Upper lobe of right lung (tissue), 1 donor: Measurements from ENCODE around the gene FAM187B. TPM values are rescaled to one million over a fixed set of nuclear protein-coding genes. Genes with fewer than 3 reads are reported as not detected.
A peak's percentile ranks its signal among the peaks of the same experiment; 100 is the strongest.

ENCODE experiments used
- ATAC-seq: fragments of 200-7000 bp; cut with Tn5 transposase; one replicate; pipeline ENCODE4 v1.9.1; 2020; ENCODE audit warnings: mild to moderate bottlenecking, moderate library complexity
- DNase-seq: peaks from one replicate; pipeline ENCODE4 v3.0.0-alpha.2; 2020
- H3K27ac ChIP-seq: fragments of 200-600 bp; one replicate; pipeline ENCODE4 v1.8.0; 2022
- H3K27me3 ChIP-seq: fragments of 200-600 bp; one replicate; pipeline ENCODE4 v1.8.0; 2022; ENCODE audit warnings: mild to moderate bottlenecking
- H3K36me3 ChIP-seq: fragments of 200-600 bp; one replicate; pipeline ENCODE4 v1.8.0; 2022
- H3K4me1 ChIP-seq: fragments of 200-600 bp; one replicate; pipeline ENCODE4 v1.8.0; 2022
- H3K4me3 ChIP-seq: fragments of 200-600 bp; one replicate; pipeline ENCODE4 v1.8.0; 2022; ENCODE audit warnings: mild to moderate bottlenecking
- H3K9me3 ChIP-seq: fragments of 200-600 bp; one replicate; pipeline ENCODE4 v1.8.0; 2022
- intact Hi-C: fragments of 100-400 bp; cut with DNase I; formaldehyde crosslinking; loops from one replicate; pipeline ENCODE4 v1.11.0; 2022
- total RNA-seq: library from RNA; stranded (reverse); fragmentation: NEBNext Ultra II Directional; extraction: Animal tissue kit (Norgen Biotek cat#: 25700); gene quantifications from one replicate; pipeline ENCODE4 v1.2.1, GENCODE V29; 2021
- TF ChIP-seq, protein P1 (sequence below): fragments of 200-600 bp; IDR thresholded peaks from one replicate; pipeline ENCODE4 v1.8.0; 2022; ENCODE audit warnings: antibody characterized with exemption
- donor health status: DM: no; HTN: yes; CAD: no; lungs with severe emphysema.

FAM187B gene
- total RNA-seq, 1 donor from 2014 or later: not detected

DNA sequence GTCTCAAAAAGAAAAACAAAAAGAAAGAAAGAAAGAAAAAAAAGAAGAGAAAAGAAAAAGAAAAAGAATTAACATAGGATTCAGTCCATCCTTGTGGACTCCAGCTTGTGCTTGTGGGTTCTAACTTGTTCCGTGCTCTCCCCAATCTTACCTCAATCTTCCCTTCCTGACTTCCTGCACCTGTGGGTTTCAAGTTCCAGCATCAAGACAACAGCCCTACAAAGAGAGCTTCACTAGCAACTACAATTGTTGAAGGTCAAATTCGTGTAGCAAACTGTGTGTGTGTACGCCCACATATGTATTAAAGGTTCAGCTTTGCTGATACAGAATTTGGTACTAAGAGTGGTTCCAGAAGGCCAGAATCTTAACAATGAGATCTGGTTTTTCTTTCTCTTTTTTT, 48.7 kb downstream of the FAM187B start:
- DNase-seq (no peak), ATAC-seq (no peak)
- TF ChIP-seq, protein P1, sequence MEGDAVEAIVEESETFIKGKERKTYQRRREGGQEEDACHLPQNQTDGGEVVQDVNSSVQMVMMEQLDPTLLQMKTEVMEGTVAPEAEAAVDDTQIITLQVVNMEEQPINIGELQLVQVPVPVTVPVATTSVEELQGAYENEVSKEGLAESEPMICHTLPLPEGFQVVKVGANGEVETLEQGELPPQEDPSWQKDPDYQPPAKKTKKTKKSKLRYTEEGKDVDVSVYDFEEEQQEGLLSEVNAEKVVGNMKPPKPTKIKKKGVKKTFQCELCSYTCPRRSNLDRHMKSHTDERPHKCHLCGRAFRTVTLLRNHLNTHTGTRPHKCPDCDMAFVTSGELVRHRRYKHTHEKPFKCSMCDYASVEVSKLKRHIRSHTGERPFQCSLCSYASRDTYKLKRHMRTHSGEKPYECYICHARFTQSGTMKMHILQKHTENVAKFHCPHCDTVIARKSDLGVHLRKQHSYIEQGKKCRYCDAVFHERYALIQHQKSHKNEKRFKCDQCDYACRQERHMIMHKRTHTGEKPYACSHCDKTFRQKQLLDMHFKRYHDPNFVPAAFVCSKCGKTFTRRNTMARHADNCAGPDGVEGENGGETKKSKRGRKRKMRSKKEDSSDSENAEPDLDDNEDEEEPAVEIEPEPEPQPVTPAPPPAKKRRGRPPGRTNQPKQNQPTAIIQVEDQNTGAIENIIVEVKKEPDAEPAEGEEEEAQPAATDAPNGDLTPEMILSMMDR: no peak
- Histone ChIP-seq H3K4me1 (no peaks in the 10 kb centered on the region), H3K27me3 (no peaks in the 10 kb centered on the region), H3K36me3 (no peaks in the 10 kb centered on the region), H3K4me3 (no peak overlapping the region), H3K27ac (no peak overlapping the region), H3K9me3 (no peaks in the 10 kb centered on the region)
- intact Hi-C loops: no loop called here

DNA sequence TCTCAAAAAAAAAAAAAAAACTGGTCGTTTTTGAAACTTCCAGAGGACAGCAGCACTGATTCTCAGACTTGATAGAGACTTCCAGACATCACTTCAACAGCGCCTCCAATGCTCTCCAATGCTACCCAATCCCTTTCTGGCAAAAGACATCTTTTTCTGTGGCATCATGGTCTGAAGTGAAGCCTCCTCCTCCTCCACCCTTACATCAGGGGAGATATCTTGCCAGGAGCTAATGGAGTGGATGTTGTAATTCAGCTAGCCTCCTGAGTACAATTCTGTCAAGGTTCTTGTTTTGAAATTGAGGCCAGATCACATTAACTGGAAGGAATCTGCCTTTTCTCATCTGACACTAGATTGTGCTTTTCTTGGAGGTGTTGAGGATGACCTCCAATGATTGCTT, 49.8 kb downstream of the FAM187B start:
- TF ChIP-seq, protein P1: no peak
- intact Hi-C loops: no loop called here
- H3K27ac ChIP-seq: no peak overlapping the region
- H3K36me3 ChIP-seq: no peaks in the 10 kb centered on the region
- DNase-seq: peak; percentile 15
- no peaks in the 10 kb centered on the region for H3K4me1 ChIP-seq
- ATAC-seq: peak; percentile 17
- H3K27me3 ChIP-seq: no peaks in the 10 kb centered on the region
- no peak overlapping the region for H3K4me3 ChIP-seq
- H3K9me3 ChIP-seq: no peaks in the 10 kb centered on the region

DNA sequence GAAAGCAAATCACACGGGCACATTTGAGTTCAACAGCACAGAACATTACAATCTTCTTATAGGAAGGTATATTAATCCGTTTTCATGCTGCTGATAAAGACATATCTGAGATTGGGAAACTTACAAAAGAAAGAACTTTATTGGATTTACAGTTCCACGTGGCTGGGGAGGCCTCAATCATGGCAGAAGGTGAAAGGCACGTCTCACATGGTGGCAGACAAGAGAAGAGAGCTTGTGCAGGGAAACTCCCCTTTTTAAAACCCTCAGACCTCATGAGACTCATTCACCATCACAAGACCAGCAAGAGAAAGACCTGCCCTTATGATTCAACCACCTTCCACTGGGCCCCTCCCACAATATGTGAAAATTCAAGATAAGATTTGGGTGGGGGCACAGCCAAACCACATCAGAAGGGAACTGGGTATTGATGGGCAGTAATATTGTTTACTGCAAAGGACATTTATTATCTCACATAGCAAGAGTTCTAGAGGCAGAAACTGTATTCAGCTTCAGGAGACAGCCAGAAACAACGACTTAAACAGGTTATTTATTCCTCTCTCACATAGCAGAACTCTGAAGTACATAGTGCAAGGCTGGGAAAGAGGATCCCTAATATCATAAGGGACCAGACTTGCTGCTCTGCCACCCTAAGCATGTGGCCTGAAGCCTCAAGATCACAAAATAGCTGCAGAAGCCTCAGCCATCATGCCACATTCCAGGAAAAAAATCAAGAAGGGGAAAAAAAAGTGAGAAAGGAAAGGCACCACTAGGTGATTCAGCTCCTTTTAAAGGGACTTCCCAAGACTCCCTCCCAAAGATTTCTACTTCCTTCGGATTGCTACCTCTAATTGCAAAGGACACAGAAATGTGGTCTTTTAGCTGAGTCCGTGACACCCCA, 50.9 kb downstream of the FAM187B start:
- Histone ChIP-seq H3K4me1 (no peaks in the 10 kb centered on the region), H3K27ac (no peak overlapping the region), H3K4me3 (no peak overlapping the region), H3K36me3 (no peaks in the 10 kb centered on the region), H3K27me3 (no peaks in the 10 kb centered on the region), H3K9me3 (no peaks in the 10 kb centered on the region)
- intact Hi-C loops: no loop called here
- TF ChIP-seq, protein P1: no peak
- ATAC-seq (no peak), DNase-seq (no peak)

DNA sequence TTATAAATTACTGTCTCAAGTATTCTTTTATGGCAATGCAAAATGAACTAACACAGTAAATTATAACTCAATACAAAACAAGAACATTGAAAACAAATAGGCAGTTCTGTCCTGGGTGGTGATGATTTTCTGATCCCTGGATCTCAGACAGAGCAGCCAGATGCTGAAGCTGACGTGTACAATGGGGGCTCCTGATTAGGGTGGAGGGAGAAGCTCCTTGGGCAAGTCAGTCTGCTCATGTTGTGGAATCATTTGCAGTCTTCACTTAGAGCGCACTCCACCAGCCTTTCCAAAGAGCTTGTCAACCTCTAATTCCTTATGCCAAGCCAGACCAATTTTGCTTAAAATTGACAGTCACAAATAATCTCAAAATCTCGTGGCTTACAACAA, 52.4 kb downstream of the FAM187B start:
- DNase-seq: no peak
- intact Hi-C loops: no loop called here
- H3K9me3 ChIP-seq: no peaks in the 10 kb centered on the region
- TF ChIP-seq, protein P1: no peak
- H3K27me3 ChIP-seq: no peaks in the 10 kb centered on the region
- H3K27ac ChIP-seq: no peak overlapping the region
- no peaks in the 10 kb centered on the region for H3K36me3 ChIP-seq
- no peak overlapping the region for H3K4me3 ChIP-seq
- ATAC-seq: no peak
- peaks cover 8% of the 10 kb centered on the region for H3K4me1 ChIP-seq

Other genes starting within 250 kb of the FAM187B start
- gene GRAMD1A, start 228.4 kb downstream of the FAM187B start, total RNA-seq: 107 TPM
- 8.7 TPM for gene SCN1B, start 198.3 kb downstream of the FAM187B start, total RNA-seq
- gene HPN, start 187.0 kb downstream of the FAM187B start, total RNA-seq: 36.4 TPM
- 145 TPM for gene FXYD3, start 112.9 kb downstream of the FAM187B start, total RNA-seq
- 6.7 TPM for gene LGI4, start 93.7 kb downstream of the FAM187B start, total RNA-seq
- gene FXYD1, start 89.9 kb downstream of the FAM187B start, total RNA-seq: 67.6 TPM
- gene FXYD7, start 85.5 kb downstream of the FAM187B start, total RNA-seq: 0.61 TPM
- gene FXYD5, start 74.0 kb downstream of the FAM187B start, total RNA-seq: 124 TPM
- 79.1 TPM for gene LSR, start 20.3 kb upstream of the FAM187B start, total RNA-seq
- gene USF2, start 40.2 kb upstream of the FAM187B start, total RNA-seq: 152 TPM
- gene HAMP, start 53.8 kb upstream of the FAM187B start, total RNA-seq: 1.5 TPM
- gene MAG, start 63.4 kb upstream of the FAM187B start, total RNA-seq: not detected
- 15.8 TPM for gene CD22, start 100.4 kb upstream of the FAM187B start, total RNA-seq
- not detected for gene FFAR1, start 119.2 kb upstream of the FAM187B start, total RNA-seq
- not detected for gene FFAR3, start 129.7 kb upstream of the FAM187B start, total RNA-seq
- gene GPR42, start 142.3 kb upstream of the FAM187B start, total RNA-seq: not detected
- gene FFAR2, start 219.5 kb upstream of the FAM187B start, total RNA-seq: 2.6 TPM